ENCODE data around the gene NCKAP1.
A peak's percentile ranks its signal among the peaks of the same experiment; 100 is the strongest.
"Not testable (repeated sequence)": the region's sequence is repeated elsewhere in the genome, so short reads cannot be mapped to it uniquely, and the experiment has no call there.

NCKAP1 gene, protein sequence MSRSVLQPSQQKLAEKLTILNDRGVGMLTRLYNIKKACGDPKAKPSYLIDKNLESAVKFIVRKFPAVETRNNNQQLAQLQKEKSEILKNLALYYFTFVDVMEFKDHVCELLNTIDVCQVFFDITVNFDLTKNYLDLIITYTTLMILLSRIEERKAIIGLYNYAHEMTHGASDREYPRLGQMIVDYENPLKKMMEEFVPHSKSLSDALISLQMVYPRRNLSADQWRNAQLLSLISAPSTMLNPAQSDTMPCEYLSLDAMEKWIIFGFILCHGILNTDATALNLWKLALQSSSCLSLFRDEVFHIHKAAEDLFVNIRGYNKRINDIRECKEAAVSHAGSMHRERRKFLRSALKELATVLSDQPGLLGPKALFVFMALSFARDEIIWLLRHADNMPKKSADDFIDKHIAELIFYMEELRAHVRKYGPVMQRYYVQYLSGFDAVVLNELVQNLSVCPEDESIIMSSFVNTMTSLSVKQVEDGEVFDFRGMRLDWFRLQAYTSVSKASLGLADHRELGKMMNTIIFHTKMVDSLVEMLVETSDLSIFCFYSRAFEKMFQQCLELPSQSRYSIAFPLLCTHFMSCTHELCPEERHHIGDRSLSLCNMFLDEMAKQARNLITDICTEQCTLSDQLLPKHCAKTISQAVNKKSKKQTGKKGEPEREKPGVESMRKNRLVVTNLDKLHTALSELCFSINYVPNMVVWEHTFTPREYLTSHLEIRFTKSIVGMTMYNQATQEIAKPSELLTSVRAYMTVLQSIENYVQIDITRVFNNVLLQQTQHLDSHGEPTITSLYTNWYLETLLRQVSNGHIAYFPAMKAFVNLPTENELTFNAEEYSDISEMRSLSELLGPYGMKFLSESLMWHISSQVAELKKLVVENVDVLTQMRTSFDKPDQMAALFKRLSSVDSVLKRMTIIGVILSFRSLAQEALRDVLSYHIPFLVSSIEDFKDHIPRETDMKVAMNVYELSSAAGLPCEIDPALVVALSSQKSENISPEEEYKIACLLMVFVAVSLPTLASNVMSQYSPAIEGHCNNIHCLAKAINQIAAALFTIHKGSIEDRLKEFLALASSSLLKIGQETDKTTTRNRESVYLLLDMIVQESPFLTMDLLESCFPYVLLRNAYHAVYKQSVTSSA

GRCh38 chr2:183038341-183039300 is at the start of gene NCKAP1:
NCKAP1 (minus strand) TSS chr2:183038457; CDS start chr2:183038099, 358 bp downstream.
- FAIRE-seq = no peak

- FAIRE-seq = no peak
These were observed 43.7 kb upstream of the NCKAP1 start for GRCh38 chr2:183081911-183082310.

DNA sequence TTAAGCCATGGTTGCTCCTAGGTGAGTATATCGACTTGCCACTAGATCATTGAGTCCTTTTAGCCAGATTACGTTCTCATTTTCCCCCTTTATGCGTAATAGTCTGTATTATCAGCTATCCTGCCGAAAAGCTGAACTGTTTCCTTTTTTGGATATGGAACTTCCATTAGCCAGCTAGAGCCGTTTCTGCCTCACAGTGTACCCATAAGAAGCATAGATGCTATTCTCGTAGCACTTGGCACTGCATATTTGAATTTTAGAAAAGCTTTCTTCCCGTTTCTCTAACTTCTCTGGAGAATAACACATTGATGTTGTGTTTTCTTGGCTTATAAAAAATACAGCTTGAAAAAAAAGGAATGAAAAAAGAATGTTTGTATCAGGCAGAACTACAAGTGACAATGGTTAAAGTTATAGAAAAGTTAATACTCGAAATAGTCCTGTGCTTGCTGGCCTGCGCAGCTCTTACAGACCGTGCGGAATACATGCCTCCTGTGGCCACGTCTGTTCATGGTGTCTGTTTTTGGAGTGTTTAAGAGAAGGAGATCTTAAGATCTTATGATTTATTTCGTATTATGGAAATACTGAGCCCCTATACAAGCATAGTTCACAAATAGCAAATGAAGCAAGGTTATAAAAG is 41.0 kb upstream of the NCKAP1 start:
- FAIRE-seq = no peak

- FAIRE-seq = peak; percentile 87
These were observed 40.3 kb upstream of the NCKAP1 start, which contains the start of gene DUSP19 for GRCh38 chr2:183078464-183079138. DUSP19 (plus strand) TSS chr2:183078747; CDS start chr2:183078934, 187 bp downstream.

- no peak for FAIRE-seq
These were observed 39.9 kb upstream of the NCKAP1 start for GRCh38 chr2:183078163-183078463.

- no peak for FAIRE-seq
These were observed 33.9 kb upstream of the NCKAP1 start for GRCh38 chr2:183072177-183072576.

DNA sequence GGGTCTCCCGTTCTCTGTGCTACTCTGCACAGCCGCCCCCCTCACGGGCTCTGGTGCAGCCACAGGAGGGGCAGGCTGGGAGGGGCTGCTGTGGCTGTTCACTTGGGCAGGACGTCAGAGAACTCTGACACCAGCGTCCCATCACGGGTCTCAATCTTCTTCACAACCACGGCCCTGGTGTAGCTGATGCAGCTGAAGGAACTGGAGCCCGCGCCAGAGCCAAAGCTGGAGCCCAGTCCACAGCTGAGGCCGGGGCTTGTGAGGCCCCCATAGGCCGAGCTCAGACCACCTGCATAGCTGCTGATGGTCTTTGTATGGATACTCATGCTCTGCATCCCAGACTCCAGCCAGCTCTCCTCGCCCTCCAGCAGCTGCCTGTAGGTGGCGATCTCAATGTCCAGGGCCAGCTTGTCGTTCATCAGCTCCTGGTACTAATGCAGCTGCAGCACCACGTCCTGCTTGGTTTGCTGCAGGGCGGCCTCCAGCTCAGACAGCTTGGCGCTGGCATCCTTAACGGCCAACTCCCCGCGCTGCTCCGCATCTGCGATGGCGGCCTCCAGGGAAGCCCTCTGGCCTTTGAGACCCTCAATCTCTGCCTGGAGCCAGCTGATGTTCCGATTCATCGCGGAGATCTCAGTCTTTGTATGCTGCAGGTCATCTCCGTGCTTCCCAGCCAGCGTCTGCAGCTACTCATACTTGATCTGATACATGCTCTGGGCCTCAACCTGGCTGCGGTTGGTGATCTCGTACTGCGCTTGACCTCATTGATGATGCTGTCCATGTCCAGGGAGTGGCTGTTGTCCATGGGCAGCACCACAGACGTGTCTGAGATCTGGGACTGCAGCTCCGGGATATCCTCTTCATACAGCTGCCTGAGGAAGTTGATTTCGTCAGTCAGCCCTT is 32.9 kb upstream of the NCKAP1 start:
- no peak for FAIRE-seq

- FAIRE-seq = no peak
These were observed 30.9 kb upstream of the NCKAP1 start for GRCh38 chr2:183069174-183069573.

GRCh38 chr2:183068561-183068960 is 30.3 kb upstream of the NCKAP1 start:
- no peak for FAIRE-seq

DNA sequence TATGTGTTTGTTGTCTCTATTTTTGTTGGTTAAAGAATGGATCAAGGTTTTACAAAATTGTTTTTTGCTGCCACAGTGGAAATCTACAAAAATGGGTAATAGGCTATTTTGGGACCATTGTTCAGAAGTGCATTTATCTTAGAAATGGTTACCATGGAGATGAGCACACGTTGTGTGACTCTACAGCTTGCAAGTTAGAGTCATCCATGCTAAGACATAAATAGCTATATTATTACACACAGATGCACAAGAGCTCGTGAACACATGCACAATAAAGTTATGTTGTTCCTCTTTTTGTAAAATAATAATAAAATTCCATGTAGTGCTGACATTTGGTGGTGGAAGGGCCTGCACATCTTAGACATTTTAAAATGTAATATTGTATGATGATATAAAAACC is 24.8 kb upstream of the NCKAP1 start:
- no peak for FAIRE-seq

- no peak for FAIRE-seq
These were observed 22.4 kb upstream of the NCKAP1 start for GRCh38 chr2:183060571-183061231.

GRCh38 chr2:183059561-183059960 is 21.3 kb upstream of the NCKAP1 start:
- FAIRE-seq = no peak

- no peak for FAIRE-seq
These were observed 19.2 kb upstream of the NCKAP1 start for GRCh38 chr2:183057333-183057985.

DNA sequence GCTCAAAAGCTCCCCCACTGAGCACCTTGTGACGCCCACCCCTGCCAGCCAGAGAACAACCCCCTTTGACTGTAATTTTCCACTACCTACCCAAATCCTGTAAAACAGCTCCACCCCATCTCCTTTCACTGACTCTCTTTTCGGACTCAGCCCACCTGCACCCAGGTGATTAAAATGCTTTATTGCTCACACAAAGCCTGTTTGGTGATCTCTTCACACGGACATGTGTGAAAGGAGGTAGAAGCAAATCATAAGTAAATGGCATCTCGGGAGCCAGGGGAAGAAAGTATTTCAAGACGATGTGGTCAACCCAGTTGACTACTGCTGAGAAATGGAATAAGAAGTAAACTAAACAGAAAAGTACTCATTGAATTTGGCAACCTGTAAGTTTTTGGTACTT is 11.2 kb upstream of the NCKAP1 start:
- FAIRE-seq = no peak

DNA sequence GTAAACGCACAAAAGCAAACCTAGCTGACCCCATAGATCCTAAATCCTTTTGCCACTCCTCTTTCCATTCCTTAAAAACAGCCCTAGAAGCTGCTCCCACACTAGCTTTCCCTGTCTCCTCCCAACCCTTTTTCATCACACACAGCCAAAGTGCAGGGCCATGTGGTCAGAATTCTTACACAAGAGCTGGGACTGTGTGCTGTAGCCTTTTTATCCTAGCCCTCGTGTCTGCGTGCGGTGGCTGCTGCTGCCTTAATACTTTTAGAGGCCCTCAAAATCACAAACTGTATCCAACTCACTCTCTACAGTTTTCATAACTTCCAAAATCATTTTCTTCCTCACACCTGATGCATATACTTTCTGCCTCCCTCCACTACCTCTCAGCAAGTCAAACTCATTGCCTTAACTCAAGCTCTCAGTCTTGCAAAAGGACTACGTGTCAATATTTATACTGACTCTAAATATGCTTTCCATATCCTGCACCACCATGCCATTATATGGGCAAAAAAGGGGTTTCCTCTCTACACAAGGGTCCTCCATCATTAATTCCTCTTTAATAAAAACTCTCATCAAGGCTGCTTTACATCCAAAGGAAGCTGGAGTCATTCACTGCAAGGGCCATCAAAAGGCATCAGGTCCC is 9.3 kb upstream of the NCKAP1 start:
- FAIRE-seq = not testable (repeated sequence)

- not testable (repeated sequence) for FAIRE-seq
These were observed 5.3 kb upstream of the NCKAP1 start for GRCh38 chr2:183043580-183043979.

GRCh38 chr2:183040604-183041003 is 2.3 kb upstream of the NCKAP1 start:
- no peak for FAIRE-seq
